Thoracic aorta (tissue), 2 donors: ENCODE data around the gene PACSIN3. TPM values are rescaled to one million over a fixed set of nuclear protein-coding genes. Genes with fewer than 3 reads are reported as not detected.

Source experiments
- ATAC-seq: fragments of 150-250 bp; one replicate; pipeline ENCODE4 v1.8.0; 2017; ENCODE audit warnings: low read depth; ENCODE audit not compliant: insufficient number of reproducible peaks, low FRiP score
- DNase-seq: peaks from one replicate; pipeline ENCODE4 v3.0.0-alpha.2; 2020; ENCODE audit warnings: low spot score
- H3K27ac ChIP-seq, 2 donors: fragments of 200-600 bp; sonication (generic); 1 replicate in 1 of 2; 2 replicates in 1 of 2; pipeline ENCODE4 v1.5.1; 2016; ENCODE audit warnings: mild to moderate bottlenecking in 2 of 2, moderate library complexity in 2 of 2
- H3K27me3 ChIP-seq: fragments of 200-600 bp; sonication (generic); replicated peaks from 2 replicates; pipeline ENCODE4 v1.6.0; 2016; ENCODE audit warnings: mild to moderate bottlenecking; ENCODE audit not compliant: insufficient read depth
- H3K36me3 ChIP-seq: fragments of 200-600 bp; sonication (generic); one replicate; pipeline ENCODE4 v1.5.1; 2016
- H3K4me1 ChIP-seq, 2 donors: fragments of 200-600 bp; sonication (generic); 1 replicate in 1 of 2; 2 replicates in 1 of 2; pipeline versions ENCODE4 v1.5.1 to v1.6.0; 2016; ENCODE audit warnings: low read depth in 2 of 2, mild to moderate bottlenecking in 1 of 2; ENCODE audit not compliant: control insufficient read depth in 1 of 2
- H3K4me3 ChIP-seq: fragments of 200-600 bp; sonication (generic); 2 replicates; pipeline ENCODE4 v1.5.1; 2016; ENCODE audit warnings: mild to moderate bottlenecking
- H3K9me3 ChIP-seq: fragments of 200-600 bp; sonication (generic); 2 replicates; pipeline ENCODE4 v1.5.1; 2016
- total RNA-seq, 2 donors: library from RNA; depleted of rRNA; stranded (reverse); fragments of >200 nt; gene quantifications; one replicate each; pipeline versions ENCODE4 v1.1.0 to v1.2.3, GENCODE V29; 2016
- TF ChIP-seq, protein P1 (sequence below): fragments of 200-600 bp; sonication (generic); IDR thresholded peaks from one replicate; pipeline ENCODE4 v1.5.1; 2019; ENCODE audit warnings: antibody characterized with exemption

PACSIN3 gene
- total RNA-seq, 2 donors from 2014 or later = 30.3 to 44.4 TPM

- no peaks in the 10 kb centered on the region for H3K4me1 ChIP-seq
Observed at GRCh38 chr11:47229161-47229560, 42.9 kb upstream of the PACSIN3 start.

DNA sequence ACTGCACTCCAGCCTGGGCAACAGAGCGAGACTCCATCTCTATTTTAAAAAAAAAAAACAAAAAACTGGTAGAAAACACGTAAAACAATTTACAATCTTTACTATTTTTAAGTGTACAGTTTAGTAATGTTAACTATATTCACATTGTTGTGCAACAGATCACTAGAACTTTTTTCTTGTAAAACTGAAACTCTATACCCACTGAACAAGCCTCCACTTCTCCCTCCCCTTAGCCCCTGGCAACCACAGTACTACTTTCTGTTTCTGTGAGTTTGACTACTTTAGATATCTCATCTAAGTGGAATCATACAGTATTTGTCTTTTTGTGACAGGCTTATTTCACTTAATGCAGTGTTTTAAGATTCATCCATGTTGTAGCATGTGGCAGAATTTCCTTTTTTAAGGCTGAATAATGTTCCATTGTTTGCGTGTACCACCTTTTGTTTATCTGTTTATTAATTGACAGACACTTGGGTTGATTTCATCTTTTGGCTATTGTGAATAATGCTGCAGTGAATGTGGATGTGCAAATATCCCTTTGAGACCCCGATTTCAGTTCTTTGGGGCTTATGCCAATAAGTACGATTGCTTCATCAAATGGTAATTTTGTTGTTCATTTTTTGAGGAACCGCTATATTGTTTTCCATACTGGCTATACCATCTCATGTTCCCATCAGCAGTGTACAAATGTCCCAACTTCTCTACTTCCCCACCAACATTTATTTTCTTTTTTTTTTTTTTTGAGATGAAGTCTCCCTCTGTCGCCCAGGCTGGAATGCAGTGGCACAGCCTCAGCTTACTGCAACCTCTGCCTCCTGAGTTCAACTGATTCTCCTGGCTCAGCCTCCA is 39.5 kb upstream of the PACSIN3 start:
- H3K36me3 ChIP-seq = peaks cover 21% of the 10 kb centered on the region
- ATAC-seq = no peak
- TF ChIP-seq, protein P1, sequence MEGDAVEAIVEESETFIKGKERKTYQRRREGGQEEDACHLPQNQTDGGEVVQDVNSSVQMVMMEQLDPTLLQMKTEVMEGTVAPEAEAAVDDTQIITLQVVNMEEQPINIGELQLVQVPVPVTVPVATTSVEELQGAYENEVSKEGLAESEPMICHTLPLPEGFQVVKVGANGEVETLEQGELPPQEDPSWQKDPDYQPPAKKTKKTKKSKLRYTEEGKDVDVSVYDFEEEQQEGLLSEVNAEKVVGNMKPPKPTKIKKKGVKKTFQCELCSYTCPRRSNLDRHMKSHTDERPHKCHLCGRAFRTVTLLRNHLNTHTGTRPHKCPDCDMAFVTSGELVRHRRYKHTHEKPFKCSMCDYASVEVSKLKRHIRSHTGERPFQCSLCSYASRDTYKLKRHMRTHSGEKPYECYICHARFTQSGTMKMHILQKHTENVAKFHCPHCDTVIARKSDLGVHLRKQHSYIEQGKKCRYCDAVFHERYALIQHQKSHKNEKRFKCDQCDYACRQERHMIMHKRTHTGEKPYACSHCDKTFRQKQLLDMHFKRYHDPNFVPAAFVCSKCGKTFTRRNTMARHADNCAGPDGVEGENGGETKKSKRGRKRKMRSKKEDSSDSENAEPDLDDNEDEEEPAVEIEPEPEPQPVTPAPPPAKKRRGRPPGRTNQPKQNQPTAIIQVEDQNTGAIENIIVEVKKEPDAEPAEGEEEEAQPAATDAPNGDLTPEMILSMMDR = no peak

More at GRCh38 chr11:47229161-47229560, 42.9 kb upstream of the PACSIN3 start:
- TF ChIP-seq, protein P1 = no peak
- peaks cover 22% of the 10 kb centered on the region for H3K36me3 ChIP-seq
- no peaks in the 10 kb centered on the region for H3K27me3 ChIP-seq
- no peak overlapping the region for H3K4me3 ChIP-seq
- H3K27ac ChIP-seq = no peak overlapping the region
- H3K9me3 ChIP-seq = no peaks in the 10 kb centered on the region
- DNase-seq (no peak), ATAC-seq (no peak)

DNA sequence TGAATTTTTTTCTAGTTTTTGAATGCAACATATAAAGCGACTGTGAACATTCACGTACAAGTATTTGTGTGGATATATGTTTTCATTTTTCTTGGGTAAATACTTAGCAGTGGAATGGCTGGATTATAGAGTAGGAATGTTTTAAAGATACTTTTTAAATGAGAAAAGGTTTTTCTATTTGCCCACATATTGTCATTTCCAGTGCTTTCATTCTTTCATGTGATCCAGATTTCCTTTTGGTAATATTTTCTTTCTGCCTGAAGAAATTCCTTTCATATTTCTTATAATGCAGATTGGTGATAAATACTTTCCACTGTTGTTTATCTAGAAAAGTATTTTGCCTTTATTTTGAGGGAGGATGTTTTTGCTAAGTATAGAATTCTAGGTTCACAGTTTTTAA is 36.5 kb upstream of the PACSIN3 start:
- no peak overlapping the region for H3K27ac ChIP-seq
- no peak for ATAC-seq
- no peaks in the 10 kb centered on the region for H3K27me3 ChIP-seq
- peaks cover 28% of the 10 kb centered on the region for H3K36me3 ChIP-seq
- H3K9me3 ChIP-seq = no peaks in the 10 kb centered on the region
- TF ChIP-seq, protein P1 = no peak
- no peak for DNase-seq
- peaks cover 7 to 17% of the 10 kb centered on the region in 2 donors for H3K4me1 ChIP-seq
- H3K4me3 ChIP-seq = no peak overlapping the region

More for the DNA sequence above, 39.5 kb upstream of the PACSIN3 start:
- H3K27ac ChIP-seq = no peak overlapping the region
- no peaks in the 10 kb centered on the region for H3K9me3 ChIP-seq
- DNase-seq = no peak
- no peaks in the 10 kb centered on the region for H3K27me3 ChIP-seq
- peaks cover 0 to 2% of the 10 kb centered on the region in 2 donors for H3K4me1 ChIP-seq
- H3K4me3 ChIP-seq = no peak overlapping the region

DNA sequence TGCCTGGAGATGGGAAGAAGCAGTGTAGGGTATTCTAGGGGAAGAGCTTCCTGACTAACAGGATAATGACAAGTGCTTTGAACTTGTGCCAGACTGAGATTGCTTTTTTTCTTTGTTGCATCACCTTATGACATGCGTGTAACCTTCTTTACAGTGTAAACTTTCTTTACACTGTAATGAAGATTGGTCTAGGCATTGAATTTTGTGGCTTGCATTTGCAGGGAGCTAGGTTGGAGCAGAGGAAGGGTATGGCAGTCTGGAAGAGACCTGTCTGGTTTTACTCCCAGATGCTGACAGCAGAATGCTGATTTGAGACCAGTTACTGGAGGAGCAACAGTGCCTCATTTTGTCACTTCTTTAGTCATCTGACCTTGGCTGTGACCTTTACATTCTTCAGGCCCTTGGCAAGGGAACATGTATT is 34.2 kb upstream of the PACSIN3 start:
- no peaks in the 10 kb centered on the region for H3K9me3 ChIP-seq
- H3K36me3 ChIP-seq = peaks cover 26% of the 10 kb centered on the region
- peaks cover 20 to 38% of the 10 kb centered on the region in 2 donors for H3K4me1 ChIP-seq
- no peak for ATAC-seq
- H3K27me3 ChIP-seq = no peaks in the 10 kb centered on the region
- TF ChIP-seq, protein P1 = no peak
- H3K27ac ChIP-seq = no peak overlapping the region
- no peak overlapping the region for H3K4me3 ChIP-seq
- DNase-seq = no peak

DNA sequence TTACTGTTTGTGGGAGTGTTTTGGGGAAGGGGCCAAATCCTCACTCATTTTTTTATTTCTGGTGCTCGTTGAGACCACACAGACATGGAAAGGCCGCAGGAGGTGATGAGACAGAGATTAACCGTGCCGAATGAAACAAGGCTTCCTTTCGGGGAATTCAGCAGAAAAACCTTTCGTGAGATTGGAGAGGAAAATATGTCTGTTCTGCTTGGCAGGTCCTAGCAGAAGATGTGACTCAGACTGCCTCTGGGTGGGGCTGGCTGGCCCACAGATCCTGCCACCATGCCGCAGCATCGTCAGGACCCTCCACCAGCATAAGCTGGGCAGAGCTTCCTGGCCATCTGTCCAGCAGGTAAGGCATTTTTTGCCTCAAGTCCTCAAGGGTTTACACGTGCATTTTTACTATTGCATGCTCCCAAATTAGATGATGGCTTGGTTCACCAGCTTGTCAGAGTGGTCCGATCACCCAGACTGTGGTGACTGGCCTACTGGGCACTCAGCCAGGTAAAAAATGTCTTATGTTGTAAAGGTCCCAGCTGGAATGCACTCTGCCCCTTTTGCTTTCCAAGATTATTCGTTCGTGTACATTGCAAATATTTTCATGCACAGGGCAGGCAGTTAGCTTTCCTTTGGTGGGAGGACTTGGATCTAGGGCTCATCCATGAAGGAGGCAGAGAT is 30.0 kb upstream of the PACSIN3 start:
- Histone ChIP-seq H3K9me3 (no peaks in the 10 kb centered on the region), H3K27ac (peak overlapping the region; percentile 89 to 93)
- peak; percentile 55 for DNase-seq

More for the DNA sequence above, 30.0 kb upstream of the PACSIN3 start:
- TF ChIP-seq, protein P1 = peak; percentile 14
- peaks cover 20 to 44% of the 10 kb centered on the region in 2 donors for H3K4me1 ChIP-seq
- ATAC-seq = no peak
- H3K36me3 ChIP-seq = peaks cover 17% of the 10 kb centered on the region
- H3K4me3 ChIP-seq = peak overlapping the region; percentile 82
- no peaks in the 10 kb centered on the region for H3K27me3 ChIP-seq
